Vagina (tissue), 2 donors: Measurements from ENCODE around the gene LDB2. TPM values are rescaled to one million over a fixed set of nuclear protein-coding genes. Genes with fewer than 3 reads are reported as not detected.

ENCODE experiments used
- DNase-seq, 2 donors: peaks; one replicate each; pipeline ENCODE4 v3.0.0-alpha.2; 2017; ENCODE audit errors: extremely low spot score in 2 of 2
- H3K27ac ChIP-seq: fragments of 200-600 bp; sonication (generic); one replicate; pipeline ENCODE4 v1.5.1; 2019
- H3K27me3 ChIP-seq: fragments of 200-600 bp; sonication (generic); one replicate; pipeline ENCODE4 v1.5.1; 2019
- H3K36me3 ChIP-seq, 2 donors: fragments of 200-600 bp; sonication (generic); one replicate each; pipeline ENCODE4 v1.5.1; 2017 to 2019
- H3K4me1 ChIP-seq: fragments of 200-600 bp; sonication (generic); one replicate; pipeline ENCODE4 v1.5.1; 2019
- H3K4me3 ChIP-seq, 2 donors: fragments of 200-600 bp; sonication (generic); 1 replicate in 1 of 2; 2 replicates in 1 of 2; pipeline ENCODE4 v1.5.1; 2016 to 2019
- H3K9me3 ChIP-seq: fragments of 200-600 bp; sonication (generic); one replicate; pipeline ENCODE4 v1.5.1; 2019
- CTCF ChIP-seq, 3 experiments: fragments of 450-650 bp in 2 of 3; fragments of 200-600 bp in 1 of 3; sonication (generic) in 1 of 3; IDR thresholded peaks; one replicate each; pipeline ENCODE4 v1.5.1; 2017 to 2019; ENCODE audit warnings: antibody characterized with exemption in 3 of 3, mild to moderate bottlenecking in 2 of 3, moderate library complexity in 2 of 3
- POLR2A ChIP-seq, 2 donors: fragments of 450-650 bp; IDR thresholded peaks; one replicate each; pipeline ENCODE4 v1.6.1; 2017; ENCODE audit warnings: antibody characterized with exemption in 2 of 2, mild to moderate bottlenecking in 2 of 2, moderate library complexity in 2 of 2
- POLR2AphosphoS5 ChIP-seq, 2 donors: sonication (generic); formaldehyde crosslinking; IDR thresholded peaks; one replicate each; pipeline ENCODE4 v1.9.0; 2017; ENCODE audit warnings: antibody characterized with exemption in 2 of 2, mild to moderate bottlenecking in 2 of 2, low read depth in 1 of 2; ENCODE audit not compliant: insufficient read depth in 1 of 2
- intact Hi-C: fragments of 100-400 bp; cut with DNase I; formaldehyde crosslinking; loops from one replicate; pipeline ENCODE4 v1.15.1; 2023
- total RNA-seq: library from RNA; depleted of rRNA; stranded (reverse); fragments of >200 nt; gene quantifications from one replicate; pipeline ENCODE4 v1.2.3, GENCODE V29; 2016

The LDB2 gene
- total RNA-seq, 1 donor from 2014 or later, result 70.0 TPM

GRCh38 chr4:16837475-16837874 lies 61.0 kb downstream of the LDB2 start:
- H3K4me1 ChIP-seq, result no peaks in the 10 kb centered on the region
- intact Hi-C loops, result no loop called here
- H3K36me3 ChIP-seq, result no peaks in the 10 kb centered on the region
- H3K4me3 ChIP-seq, result no peak overlapping the region
- H3K9me3 ChIP-seq, result no peaks in the 10 kb centered on the region
- TF ChIP-seq POLR2A (IDR thresholded peaks at IDR 0.05) (no peak), CTCF (IDR thresholded peaks at IDR 0.05) (no peak), POLR2AphosphoS5 (IDR thresholded peaks at IDR 0.05; ENCODE audit: insufficient read depth in 1 of 2, low read depth in 1 of 2) (no peak)
- no peaks in the 10 kb centered on the region for H3K27me3 ChIP-seq
- H3K27ac ChIP-seq, result no peak overlapping the region
- DNase-seq, result no peak

- Histone ChIP-seq H3K4me3 (no peak overlapping the region), H3K4me1 (no peaks in the 10 kb centered on the region), H3K27ac (no peak overlapping the region), H3K36me3 (no peaks in the 10 kb centered on the region), H3K27me3 (no peaks in the 10 kb centered on the region), H3K9me3 (no peaks in the 10 kb centered on the region)
- TF ChIP-seq POLR2A (IDR thresholded peaks at IDR 0.05) (no peak), POLR2AphosphoS5 (IDR thresholded peaks at IDR 0.05; ENCODE audit: insufficient read depth in 1 of 2, low read depth in 1 of 2) (no peak), CTCF (IDR thresholded peaks at IDR 0.05) (no peak)
- DNase-seq, result no peak
- intact Hi-C loops, result no loop called here
Measured at GRCh38 chr4:16836324-16836723, 62.1 kb downstream of the LDB2 start.

GRCh38 chr4:16835597-16836247 lies 62.7 kb downstream of the LDB2 start:
- H3K36me3 ChIP-seq, result no peaks in the 10 kb centered on the region
- no peaks in the 10 kb centered on the region for H3K27me3 ChIP-seq
- TF ChIP-seq POLR2A (IDR thresholded peaks at IDR 0.05) (no peak), CTCF (IDR thresholded peaks at IDR 0.05) (no peak), POLR2AphosphoS5 (IDR thresholded peaks at IDR 0.05; ENCODE audit: insufficient read depth in 1 of 2, low read depth in 1 of 2) (no peak)
- intact Hi-C loops, result no loop called here
- H3K27ac ChIP-seq, result no peak overlapping the region
- no peaks in the 10 kb centered on the region for H3K4me1 ChIP-seq
- no peaks in the 10 kb centered on the region for H3K9me3 ChIP-seq
- DNase-seq, result no peak
- H3K4me3 ChIP-seq, result no peak overlapping the region

GRCh38 chr4:16834814-16835213 lies 63.6 kb downstream of the LDB2 start:
- Histone ChIP-seq H3K4me1 (no peaks in the 10 kb centered on the region), H3K27ac (no peak overlapping the region), H3K36me3 (no peaks in the 10 kb centered on the region), H3K9me3 (no peaks in the 10 kb centered on the region), H3K4me3 (no peak overlapping the region), H3K27me3 (no peaks in the 10 kb centered on the region)
- no peak for DNase-seq
- no peak for TF ChIP-seq POLR2A (IDR thresholded peaks at IDR 0.05)
- no peak for TF ChIP-seq POLR2AphosphoS5 (IDR thresholded peaks at IDR 0.05; ENCODE audit: insufficient read depth in 1 of 2, low read depth in 1 of 2)
- no peak for TF ChIP-seq CTCF (IDR thresholded peaks at IDR 0.05)
- intact Hi-C loops, result no loop called here

GRCh38 chr4:16833722-16834121 lies 64.7 kb downstream of the LDB2 start:
- no peak overlapping the region for H3K27ac ChIP-seq
- no peaks in the 10 kb centered on the region for H3K9me3 ChIP-seq
- intact Hi-C loops, result no loop called here
- no peaks in the 10 kb centered on the region for H3K27me3 ChIP-seq
- H3K4me1 ChIP-seq, result no peaks in the 10 kb centered on the region
- TF ChIP-seq POLR2A (IDR thresholded peaks at IDR 0.05) (no peak), CTCF (IDR thresholded peaks at IDR 0.05) (no peak), POLR2AphosphoS5 (IDR thresholded peaks at IDR 0.05; ENCODE audit: insufficient read depth in 1 of 2, low read depth in 1 of 2) (no peak)
- no peak overlapping the region for H3K4me3 ChIP-seq
- no peak for DNase-seq
- no peaks in the 10 kb centered on the region for H3K36me3 ChIP-seq
